IMR-90 (cell line): ENCODE data around the gene MAST1. TPM values are rescaled to one million over a fixed set of nuclear protein-coding genes. Genes with fewer than 3 reads are reported as not detected.

Source experiments
- ATAC-seq: fragments of 200-7000 bp; cut with Tn5 transposase; 2 replicates; pipeline ENCODE4 v1.9.1; 2020; ENCODE audit warnings: low read depth, mild to moderate bottlenecking, moderate library complexity
- BruUV-seq: library from RNA; stranded (reverse); fragments of 400-500 nt; replicated peaks from 2 replicates; lab custom pipeline; 2021; lab: Mats Ljungman, UMichigan
- CTCF ChIA-PET: fragments of 300-600 bp; formaldehyde crosslinking; extraction: SDS; loops from one replicate; lab custom pipeline; 2021; ENCODE audit warnings: antibody characterized with exemption; lab: Yijun Ruan, JAX
- POLR2A ChIA-PET: fragments of 300-600 bp; sonication (Branson Sonifier 250); formaldehyde crosslinking; loops from one replicate; lab custom pipeline; 2022; ENCODE audit warnings: antibody characterized with exemption; ENCODE audit not compliant: unreplicated experiment; lab: Charles Lee
- DNase-seq: peaks from one replicate; pipeline ENCODE4 v3.0.0; 2013
- H2AFZ ChIP-seq: replicated peaks from 2 replicates; pipeline ENCODE3; 2013; ENCODE audit warnings: low read length, mild to moderate bottlenecking; ENCODE audit not compliant: poor library complexity
- H2AK5ac ChIP-seq: 2 replicates; pipeline ENCODE4 v1.6.1; 2013; ENCODE audit warnings: low read depth, low read length, inconsistent platforms
- H2AK9ac ChIP-seq: replicated peaks from 2 replicates; pipeline ENCODE3; 2013; ENCODE audit warnings: mild to moderate bottlenecking, low read depth, low read length, moderate library complexity; ENCODE audit not compliant: poor library complexity
- H2BK120ac ChIP-seq: 2 replicates; pipeline ENCODE4 v1.6.1; 2013; ENCODE audit warnings: low read depth, low read length, inconsistent platforms
- H2BK15ac ChIP-seq: 3 replicates; pipeline ENCODE4 v1.6.1; 2013; ENCODE audit warnings: low read depth, low read length, inconsistent platforms
- H2BK20ac ChIP-seq: 2 replicates; pipeline ENCODE4 v1.6.1; 2013; ENCODE audit warnings: low read depth, mild to moderate bottlenecking, inconsistent platforms, low read length, moderate library complexity
- H2BK5ac ChIP-seq: 2 replicates; pipeline ENCODE4 v1.6.1; 2013; ENCODE audit warnings: mild to moderate bottlenecking, low read depth, low read length, inconsistent platforms; ENCODE audit not compliant: poor library complexity, severe bottlenecking
- H3K14ac ChIP-seq: replicated peaks from 2 replicates; pipeline ENCODE4 v1.6.1; 2013; ENCODE audit warnings: low read depth, low read length, inconsistent platforms
- H3K18ac ChIP-seq: 2 replicates; pipeline ENCODE4 v1.6.1; 2013; ENCODE audit warnings: low read depth, low read length, control low read depth
- H3K23ac ChIP-seq: 2 replicates; pipeline ENCODE4 v1.6.1; 2013; ENCODE audit warnings: low read depth, low read length, inconsistent platforms
- H3K27ac ChIP-seq: 2 replicates; pipeline ENCODE4 v1.5.1; 2013; ENCODE audit warnings: mild to moderate bottlenecking, control low read depth, low read length; ENCODE audit not compliant: insufficient read depth
- H3K27me3 ChIP-seq: 2 replicates; pipeline ENCODE4 v1.6.1; 2013; ENCODE audit warnings: low read length; ENCODE audit not compliant: control insufficient read depth, insufficient read depth
- H3K36me3 ChIP-seq: 2 replicates; pipeline ENCODE4 v1.6.1; 2013; ENCODE audit warnings: low read length, mixed read lengths; ENCODE audit not compliant: control insufficient read depth, insufficient read depth
- H3K4ac ChIP-seq: 2 replicates; pipeline ENCODE4 v1.6.1; 2013; ENCODE audit warnings: low read depth, low read length, inconsistent platforms
- H3K4me1 ChIP-seq: 2 replicates; pipeline ENCODE4 v1.6.1; 2013; ENCODE audit warnings: low read length, mixed read lengths; ENCODE audit not compliant: control insufficient read depth, insufficient read depth
- H3K4me2 ChIP-seq: 2 replicates; pipeline ENCODE4 v1.6.1; 2013; ENCODE audit warnings: low read depth, mild to moderate bottlenecking, control low read depth, low read length, moderate library complexity
- H3K4me3 ChIP-seq: 2 replicates; pipeline ENCODE4 v1.5.1; 2013; ENCODE audit warnings: low read depth, mild to moderate bottlenecking, control low read depth, low read length, moderate library complexity; ENCODE audit not compliant: insufficient read depth
- H3K56ac ChIP-seq: 2 replicates; pipeline ENCODE4 v1.6.1; 2013; ENCODE audit warnings: low read length, inconsistent platforms; ENCODE audit not compliant: insufficient read depth; ENCODE audit errors: extremely low read depth
- H3K79me1 ChIP-seq, 2 experiments: 2 replicates each; pipeline ENCODE4 v1.6.1; 2013; ENCODE audit warnings: low read length in 2 of 2, inconsistent platforms in 1 of 2, low read depth in 1 of 2
- H3K9ac ChIP-seq: 2 replicates; pipeline ENCODE4 v1.6.1; 2013; ENCODE audit warnings: low read depth, low read length, control low read depth
- H3K9me1 ChIP-seq: 2 replicates; pipeline ENCODE4 v1.6.1; 2013; ENCODE audit warnings: low read length, inconsistent platforms; ENCODE audit not compliant: insufficient read depth
- H3K9me3 ChIP-seq: 2 replicates; pipeline ENCODE4 v1.6.1; 2013; ENCODE audit warnings: low read length; ENCODE audit not compliant: control insufficient read depth, insufficient read depth
- H4K20me1 ChIP-seq: 2 replicates; pipeline ENCODE4 v1.6.1; 2013; ENCODE audit warnings: low read length, inconsistent platforms; ENCODE audit not compliant: insufficient read depth
- H4K5ac ChIP-seq: 2 replicates; pipeline ENCODE4 v1.6.1; 2013; ENCODE audit warnings: mild to moderate bottlenecking, low read depth, low read length, control low read depth
- H4K8ac ChIP-seq, 2 experiments: 2 replicates each; pipeline ENCODE4 v1.6.1; 2013; ENCODE audit warnings: low read depth in 2 of 2, low read length in 2 of 2, control low read depth in 1 of 2, inconsistent platforms in 1 of 2
- H4K91ac ChIP-seq: 2 replicates; pipeline ENCODE4 v1.6.1; 2013; ENCODE audit warnings: low read depth, low read length, inconsistent platforms; ENCODE audit not compliant: insufficient read depth
- CTCF ChIP-seq: conservative IDR thresholded peaks from 2 replicates; pipeline ENCODE4 v1.5.1; 2012; ENCODE audit warnings: mild to moderate bottlenecking, low read depth, low read length, improper control_type of control experiment
- MXI1 ChIP-seq: IDR thresholded peaks from 2 replicates; pipeline ENCODE4 v1.6.1; 2012; ENCODE audit warnings: low read depth, mild to moderate bottlenecking, low read length, moderate library complexity, borderline replicate concordance
- NFE2L2 ChIP-seq: fragments of 150-350 bp; IDR thresholded peaks from 2 replicates; pipeline ENCODE4 v1.6.1; 2016; ENCODE audit warnings: low read depth, mild to moderate bottlenecking, low read length
- RAD21 ChIP-seq: IDR thresholded peaks from 2 replicates; pipeline ENCODE4 v1.6.1; 2012; ENCODE audit warnings: low read length, improper control_type of control experiment
- RCOR1 ChIP-seq: IDR thresholded peaks from 2 replicates; pipeline ENCODE4 v1.6.1; 2012; ENCODE audit warnings: mild to moderate bottlenecking, low read length, improper control_type of control experiment; ENCODE audit not compliant: insufficient replicate concordance
- RFX5 ChIP-seq: IDR thresholded peaks from 2 replicates; pipeline ENCODE4 v1.8.0; 2012; ENCODE audit warnings: low read depth, mild to moderate bottlenecking, low read length, moderate library complexity
- WGBS, 2 experiments: methylation state at CpG; one replicate each; pipeline versions ENCODE4 v1.1.5 to v1.1.7; 2013; ENCODE audit warnings: missing lambda C conversion rate in 2 of 2; ENCODE audit not compliant: insufficient read length in 1 of 2; ENCODE audit errors: extremely low coverage in 2 of 2; 5-methylcytosine and 5-hydroxymethylcytosine counted together
- dilution Hi-C: fragments of 300-500 bp; cut with HindIII; formaldehyde crosslinking; loops from one replicate; pipeline ENCODE4 v1.14.3; 2018; ENCODE audit warnings: low sequenced_read_pairs; ENCODE audit not compliant: unreplicated experiment
- in situ Hi-C: fragments of 300-500 bp; cut with MboI; formaldehyde crosslinking; loops from 3 replicates; pipeline ENCODE4 v1.14.3; 2019; ENCODE audit warnings: low sequenced_read_pairs, inconsistent platforms, mixed read lengths
- intact Hi-C: fragments of 100-400 bp; cut with micrococcal nuclease; formaldehyde crosslinking; loops from 2 replicates; pipeline ENCODE4 v1.10.0; 2022
- polyA plus RNA-seq, 3 experiments: library from polyadenylated mRNA; depleted of rRNA; stranded (reverse); fragments of >200 nt; gene quantifications; 2 replicates each; pipeline ENCODE4 v1.2.3, GENCODE V29; 2012; ENCODE audit warnings: low replicate concordance in 1 of 3
- total RNA-seq: library from RNA; depleted of rRNA; stranded (reverse); fragments of >200 nt; gene quantifications from 2 replicates; pipeline ENCODE4 v1.2.3, GENCODE V29; 2012

MAST1 gene
- total and polyA plus RNA-seq, 2 of the 4 experiments (the other 2 are of a cell fraction): 0.56 to 1.1 TPM

GRCh38 chr19:12913851-12914690 is 75.8 kb downstream of the MAST1 start:
- Histone ChIP-seq H2BK15ac (no peak overlapping the region), H3K4me1 (peaks cover 6% of the 10 kb centered on the region), H2AK9ac (peak overlapping the region; percentile 72), H3K9ac (no peak overlapping the region), H3K36me3 (no peaks in the 10 kb centered on the region), H3K14ac (no peak overlapping the region), H4K20me1 (no peaks in the 10 kb centered on the region), H3K18ac (no peak overlapping the region), H2BK20ac (no peak overlapping the region), H2AK5ac (0 out of 2 replicates have a peak overlapping the region, but pooled peaks have one; percentile 8), H3K56ac (no peak overlapping the region), H3K27me3 (no peaks in the 10 kb centered on the region), H3K23ac (peak overlapping the region; percentile 33; the same call in 1 of the 2 replicates), H2BK120ac (no peak overlapping the region), H3K9me1 (no peaks in the 10 kb centered on the region), H3K4ac (peak overlapping the region; percentile 9; the same call in 1 of the 2 replicates), H3K9me3 (no peaks in the 10 kb centered on the region), H3K4me3 (no peak overlapping the region), H3K79me1 (no peaks in the 10 kb centered on the region), H3K4me2 (no peak overlapping the region), H4K5ac (no peak overlapping the region), H4K91ac (no peak overlapping the region), H4K8ac (peak overlapping the region in 1 of 2 experiments; percentile 23; a peak in 1 of 4 replicates), H3K27ac (no peak overlapping the region), H2BK5ac (no peak overlapping the region), H2AFZ (peak overlapping the region; percentile 72)
- POLR2A ChIA-PET: no interaction called here
- DNase-seq (no peak), ATAC-seq (no peak)
- no TSS peak for BruUV-seq
- intact Hi-C loops (no loop called here), dilution Hi-C loops (no loop called here), in situ Hi-C loops (no loop called here)
- TF ChIP-seq NFE2L2 (no peak), CTCF (no peak), MXI1 (no peak), RAD21 (no peak), RCOR1 (no peak), RFX5 (no peak)
- CTCF ChIA-PET: no interaction called here
- WGBS, 2 experiments: 64% methylated on average over 2 of the region's 12 CpGs; no CpG with 5 or more reads in 1 of the 2 experiments
